ENCODE measurements around the gene INTS2. TPM values are rescaled to one million over a fixed set of nuclear protein-coding genes. Genes with fewer than 3 reads are reported as not detected.

The INTS2 gene
- total RNA-seq, 1 donor from 2014 or later: 41.6 TPM

DNA sequence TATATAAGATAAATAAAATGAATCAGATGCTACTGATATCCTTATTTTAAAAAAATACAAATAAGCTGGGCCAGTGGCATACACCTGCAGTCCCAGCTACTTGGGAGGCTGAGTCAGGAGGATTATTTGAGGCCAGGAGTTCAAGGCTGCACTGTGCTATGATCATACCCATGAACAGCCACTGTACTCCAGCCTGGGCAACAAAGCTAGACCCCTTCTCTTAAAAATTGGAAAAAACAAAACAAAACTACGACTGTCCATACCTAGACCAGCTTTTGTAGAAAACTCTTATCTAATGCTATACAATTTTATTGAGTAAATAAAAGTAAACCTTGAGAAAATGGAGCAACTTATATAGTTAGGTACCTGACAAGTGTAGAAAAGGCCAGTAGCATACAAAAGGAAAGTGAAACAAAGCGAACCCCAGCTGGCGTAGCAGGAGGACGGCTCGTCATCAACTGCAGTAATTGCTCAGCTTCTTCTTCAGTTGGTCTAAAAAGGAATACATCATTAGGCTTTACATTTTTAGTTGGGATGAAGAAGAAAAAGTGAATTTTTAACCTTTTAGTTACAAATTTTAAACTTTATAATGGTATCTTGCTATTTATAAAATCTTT lies 23.6 kb downstream of the INTS2 start:
- H3K36me3 Mint-ChIP-seq: peaks cover 24% of the 10 kb centered on the region
- no peaks in the 10 kb centered on the region for H3K4me1 Mint-ChIP-seq
- no peaks in the 10 kb centered on the region for H3K27me3 Mint-ChIP-seq (ENCODE audit: insufficient read depth, low read depth)

DNA sequence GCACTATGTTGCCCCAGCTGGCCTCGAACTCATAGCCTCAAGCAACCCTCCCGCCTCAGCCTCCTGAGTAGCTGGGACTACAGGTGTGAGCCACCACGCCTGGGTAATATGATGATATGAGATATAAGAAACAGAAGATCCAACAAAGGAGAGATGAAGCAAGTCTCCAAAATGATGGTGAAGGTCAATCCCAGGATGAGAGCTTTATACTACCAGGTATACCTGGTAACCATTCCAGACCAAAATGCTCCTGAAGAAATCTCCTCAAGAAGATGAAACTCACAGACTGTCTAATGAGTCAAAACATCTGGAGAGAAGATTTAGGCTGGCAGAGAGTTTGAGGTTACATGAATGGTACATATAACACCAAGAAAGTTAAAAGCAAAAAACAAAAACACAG lies 24.5 kb downstream of the INTS2 start:
- H3K4me2 ChIP-seq: no peak overlapping the region
- no peaks in the 10 kb centered on the region for H3K4me1 Mint-ChIP-seq
- H3K27ac ChIP-seq: no peak overlapping the region
- H3K36me3 Mint-ChIP-seq: peaks cover 28% of the 10 kb centered on the region
- H4K20me1 ChIP-seq (ENCODE audit: low read depth): no peaks in the 10 kb centered on the region
- no peaks in the 10 kb centered on the region for H3K27me3 Mint-ChIP-seq (ENCODE audit: insufficient read depth, low read depth)
- no peak overlapping the region for H3K4me3 ChIP-seq
- peaks cover 5% of the 10 kb centered on the region for H3F3A ChIP-seq (ENCODE audit: low read depth)
- peaks cover 11% of the 10 kb centered on the region for H3K36me3 ChIP-seq
- peaks cover under 1% of the 10 kb centered on the region for H3K4me1 ChIP-seq
- no peaks in the 10 kb centered on the region for H3K9me3 Mint-ChIP-seq
- H2AFZ ChIP-seq (replicated peaks): no peak overlapping the region
- H3K4me3 Mint-ChIP-seq: no peak overlapping the region
- H3K27me3 ChIP-seq: no peaks in the 10 kb centered on the region
- no peak overlapping the region for H3K27ac Mint-ChIP-seq
- H3K9ac ChIP-seq: no peak overlapping the region
- H3K79me2 ChIP-seq (ENCODE audit: low read depth): no peaks in the 10 kb centered on the region
- TF ChIP-seq, protein P1, sequence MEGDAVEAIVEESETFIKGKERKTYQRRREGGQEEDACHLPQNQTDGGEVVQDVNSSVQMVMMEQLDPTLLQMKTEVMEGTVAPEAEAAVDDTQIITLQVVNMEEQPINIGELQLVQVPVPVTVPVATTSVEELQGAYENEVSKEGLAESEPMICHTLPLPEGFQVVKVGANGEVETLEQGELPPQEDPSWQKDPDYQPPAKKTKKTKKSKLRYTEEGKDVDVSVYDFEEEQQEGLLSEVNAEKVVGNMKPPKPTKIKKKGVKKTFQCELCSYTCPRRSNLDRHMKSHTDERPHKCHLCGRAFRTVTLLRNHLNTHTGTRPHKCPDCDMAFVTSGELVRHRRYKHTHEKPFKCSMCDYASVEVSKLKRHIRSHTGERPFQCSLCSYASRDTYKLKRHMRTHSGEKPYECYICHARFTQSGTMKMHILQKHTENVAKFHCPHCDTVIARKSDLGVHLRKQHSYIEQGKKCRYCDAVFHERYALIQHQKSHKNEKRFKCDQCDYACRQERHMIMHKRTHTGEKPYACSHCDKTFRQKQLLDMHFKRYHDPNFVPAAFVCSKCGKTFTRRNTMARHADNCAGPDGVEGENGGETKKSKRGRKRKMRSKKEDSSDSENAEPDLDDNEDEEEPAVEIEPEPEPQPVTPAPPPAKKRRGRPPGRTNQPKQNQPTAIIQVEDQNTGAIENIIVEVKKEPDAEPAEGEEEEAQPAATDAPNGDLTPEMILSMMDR (IDR thresholded peaks at IDR 0.05): no peak
- TF ChIP-seq EZH2 (IDR thresholded peaks at IDR 0.05) (no peak), EZH2phosphoT487 (IDR thresholded peaks at IDR 0.05) (no peak)
- no peaks in the 10 kb centered on the region for H3K9me3 ChIP-seq (ENCODE audit: low read depth)
- DNase-seq (ENCODE audit: low spot score): no peak

More for the DNA sequence above, 23.6 kb downstream of the INTS2 start:
- Histone ChIP-seq H2AFZ (replicated peaks) (no peak overlapping the region), H4K20me1 (ENCODE audit: low read depth) (no peaks in the 10 kb centered on the region), H3K4me3 (no peak overlapping the region), H3K4me1 (no peaks in the 10 kb centered on the region), H3K4me2 (no peak overlapping the region), H3K79me2 (ENCODE audit: low read depth) (no peaks in the 10 kb centered on the region), H3F3A (ENCODE audit: low read depth) (peaks cover 5% of the 10 kb centered on the region), H3K9ac (no peak overlapping the region), H3K36me3 (peaks cover 11% of the 10 kb centered on the region), H3K27ac (no peak overlapping the region), H3K9me3 (ENCODE audit: low read depth) (no peaks in the 10 kb centered on the region), H3K27me3 (no peaks in the 10 kb centered on the region)
- Mint-ChIP-seq H3K27ac (no peak overlapping the region), H3K4me3 (no peak overlapping the region), H3K9me3 (no peaks in the 10 kb centered on the region)
- no peak for TF ChIP-seq EZH2 (IDR thresholded peaks at IDR 0.05)
- no peak for TF ChIP-seq EZH2phosphoT487 (IDR thresholded peaks at IDR 0.05)
- TF ChIP-seq, protein P1 (IDR thresholded peaks at IDR 0.05): no peak
- no peak for DNase-seq (ENCODE audit: low spot score)

DNA sequence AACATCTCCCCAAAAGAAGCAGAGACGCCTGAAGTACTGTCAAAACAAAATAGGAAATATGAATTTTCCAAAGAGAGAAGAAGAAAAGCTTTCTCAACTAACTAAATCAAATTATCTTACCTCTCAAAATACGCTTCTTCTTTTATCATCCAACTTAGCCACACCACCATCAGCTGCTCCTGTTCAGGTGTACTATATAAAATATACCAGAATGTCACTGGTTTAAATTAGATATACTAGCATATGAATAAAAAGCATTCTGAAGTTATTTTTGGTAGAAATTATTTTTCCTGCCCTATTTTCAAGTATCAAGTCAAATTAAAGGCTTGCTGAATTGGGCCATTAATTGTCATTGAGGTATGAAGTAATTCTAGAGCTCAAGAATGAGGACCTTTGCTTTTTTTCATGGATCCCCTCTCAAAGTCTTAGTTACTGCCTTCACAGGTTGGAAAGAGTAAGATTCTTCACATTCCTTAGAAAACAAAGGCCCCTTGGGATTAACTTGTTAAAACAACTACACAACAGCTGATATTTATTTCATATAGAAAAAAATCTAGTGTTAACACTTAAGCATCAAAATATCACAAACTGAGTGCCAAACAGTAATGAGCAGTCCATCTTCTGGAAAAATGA lies 30.1 kb downstream of the INTS2 start:
- Histone ChIP-seq H3F3A (ENCODE audit: low read depth) (no peaks in the 10 kb centered on the region), H4K20me1 (ENCODE audit: low read depth) (no peaks in the 10 kb centered on the region), H2AFZ (replicated peaks) (no peak overlapping the region), H3K4me2 (no peak overlapping the region), H3K27me3 (no peaks in the 10 kb centered on the region), H3K27ac (peak overlapping the region; percentile 4), H3K79me2 (ENCODE audit: low read depth) (no peaks in the 10 kb centered on the region), H3K36me3 (peaks cover 36% of the 10 kb centered on the region), H3K9me3 (ENCODE audit: low read depth) (no peaks in the 10 kb centered on the region), H3K4me3 (no peak overlapping the region), H3K9ac (no peak overlapping the region), H3K4me1 (peaks cover 6% of the 10 kb centered on the region)
- Mint-ChIP-seq H3K27ac (no peak overlapping the region), H3K36me3 (peaks cover 22% of the 10 kb centered on the region), H3K4me3 (no peak overlapping the region), H3K27me3 (ENCODE audit: insufficient read depth, low read depth) (no peaks in the 10 kb centered on the region), H3K4me1 (no peaks in the 10 kb centered on the region), H3K9me3 (no peaks in the 10 kb centered on the region)
- TF ChIP-seq EZH2 (IDR thresholded peaks at IDR 0.05) (no peak), EZH2phosphoT487 (IDR thresholded peaks at IDR 0.05) (no peak)
- TF ChIP-seq, protein P1 (IDR thresholded peaks at IDR 0.05): no peak
- peak; percentile 34 for DNase-seq (ENCODE audit: low spot score)
